Spleen (tissue), 11 donors: Measurements from ENCODE around the gene MYL11. TPM values are rescaled to one million over a fixed set of nuclear protein-coding genes. Genes with fewer than 3 reads are reported as not detected.
A peak's percentile ranks its signal among the peaks of the same experiment; 100 is the strongest.

Experiments used
- DNase-seq: peaks from one replicate; pipeline ENCODE4 v3.0.0-alpha.2; 2020
- H3K27ac ChIP-seq, 8 donors: fragments of 200-600 bp; sonication (generic) in 7 of 8; 1 replicate in 4 of 8; 2 replicates in 4 of 8; pipeline versions ENCODE4 v1.5.0 to v1.8.0; 2016 to 2021; ENCODE audit warnings: inconsistent platforms in 4 of 8, mild to moderate bottlenecking in 4 of 8, moderate library complexity in 1 of 8
- H3K27me3 ChIP-seq, 7 donors: fragments of 200-600 bp; sonication (generic) in 6 of 7; replicated peaks in 1 of 7; 1 replicate in 4 of 7; 2 replicates in 3 of 7; pipeline versions ENCODE4 v1.5.0 to v1.8.0; 2016 to 2021; ENCODE audit warnings: inconsistent platforms in 3 of 7, mild to moderate bottlenecking in 1 of 7
- H3K36me3 ChIP-seq, 6 donors: fragments of 200-600 bp; sonication (generic) in 5 of 6; 1 replicate in 4 of 6; 2 replicates in 2 of 6; pipeline versions ENCODE4 v1.5.0 to v1.8.0; 2016 to 2021; ENCODE audit warnings: inconsistent platforms in 2 of 6
- H3K4me1 ChIP-seq, 6 donors: fragments of 200-600 bp; sonication (generic) in 5 of 6; 1 replicate in 3 of 6; 2 replicates in 3 of 6; pipeline versions ENCODE4 v1.5.0 to v1.8.0; 2016 to 2021; ENCODE audit warnings: inconsistent platforms in 3 of 6
- H3K4me3 ChIP-seq, 8 donors: fragments of 200-600 bp; sonication (generic) in 7 of 8; 1 replicate in 4 of 8; 2 replicates in 4 of 8; pipeline versions ENCODE4 v1.5.0 to v1.8.0; 2016 to 2021; ENCODE audit warnings: inconsistent platforms in 4 of 8, mild to moderate bottlenecking in 4 of 8, moderate library complexity in 2 of 8
- H3K9me3 ChIP-seq, 8 donors: fragments of 200-600 bp; sonication (generic) in 7 of 8; 1 replicate in 4 of 8; 2 replicates in 4 of 8; pipeline versions ENCODE4 v1.5.0 to v1.8.0; 2016 to 2021; ENCODE audit warnings: inconsistent platforms in 4 of 8
- POLR2A ChIP-seq, 3 donors: fragments of 450-650 bp; IDR thresholded peaks; one replicate each; pipeline ENCODE4 v1.5.1; 2017; ENCODE audit warnings: antibody characterized with exemption in 3 of 3, mild to moderate bottlenecking in 1 of 3
- POLR2AphosphoS5 ChIP-seq, 3 donors: sonication (generic); formaldehyde crosslinking; IDR thresholded peaks; one replicate each; pipeline ENCODE4 v1.5.1; 2017; ENCODE audit warnings: antibody characterized with exemption in 3 of 3
- WGBS, 5 donors: extraction: QIAGEN DNeasy Blood & Tissue Kit in 3 of 5; methylation state at CpG; one replicate each; pipeline versions ENCODE4 v1.1.5 to v1.1.7; 2013 to 2018; 5-methylcytosine and 5-hydroxymethylcytosine counted together
- intact Hi-C: fragments of 100-400 bp; cut with DNase I; formaldehyde crosslinking; loops from one replicate; pipeline ENCODE4 v1.15.0; 2023; ENCODE audit warnings: low total_unique reads
- polyA plus RNA-seq, 3 donors: library from polyadenylated mRNA; stranded (reverse); fragments of 200-250 nt; gene quantifications; one replicate each; pipeline ENCODE4 v1.2.1, GENCODE V29; 2013
- total RNA-seq, 7 donors: library from RNA; depleted of rRNA in 3 of 7; stranded (reverse); fragments of >200 nt in 3 of 7; fragmentation: NEBNext Ultra II Directional in 4 of 7; extraction: Animal tissue kit (Norgen Biotek cat#: 25700) in 4 of 7; gene quantifications; one replicate each; pipeline versions ENCODE4 v1.1.0 to v1.2.1, GENCODE V29; 2016 to 2021
- TF ChIP-seq, protein P1 (sequence below), 11 experiments: fragments of 200-600 bp in 7 of 11; fragments of 450-650 bp in 4 of 11; sonication (generic) in 4 of 11; IDR thresholded peaks in 8 of 11; conservative IDR thresholded peaks in 3 of 11; 1 replicate in 7 of 11; 2 replicates in 4 of 11; pipeline versions ENCODE4 v1.4.0 to v1.8.0; 2016 to 2021; ENCODE audit warnings: antibody characterized with exemption in 11 of 11, inconsistent platforms in 4 of 11, mild to moderate bottlenecking in 1 of 11
- donor health status: healthy with polysubstance abuse.
- donor health status: DM: no; HTN: no; CAD: no; lungs with moderate emphysema.
- donor health status: DM: no; HTN: no; CAD: no.
- donor health status: Bipolar disorder and iron deficiency.
- donor health status: healthy.
- donor health status: DM: no; HTN: no; CAD: no.
- donor health status: DM: yes; HTN: yes; CAD: no.

Gene MYL11
- total and polyA plus RNA-seq, 10 donors: 1.4 to 4.3 (median 2.8) TPM; not detected in 6

DNA sequence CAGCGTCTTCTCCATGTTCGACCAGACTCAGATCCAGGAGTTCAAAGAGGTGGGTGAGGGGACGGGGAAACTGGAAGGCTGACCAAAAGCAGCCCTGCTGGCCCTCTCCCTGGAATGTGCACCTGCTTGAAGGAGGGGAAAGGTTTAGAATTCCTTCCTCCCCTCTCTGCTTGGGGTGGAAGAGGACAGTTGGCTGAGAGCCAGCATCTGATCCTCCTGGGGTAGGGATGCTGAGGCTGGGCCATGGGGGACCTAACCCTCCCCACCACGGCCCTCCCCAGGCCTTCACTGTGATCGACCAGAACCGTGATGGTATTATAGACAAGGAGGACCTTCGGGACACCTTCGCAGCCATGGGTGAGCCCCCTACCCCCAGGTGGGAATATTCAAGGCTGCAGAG is 1.3 kb downstream of the MYL11 start:
- H3K4me1 ChIP-seq: peaks cover 12 to 59% (median 36%) of the 10 kb centered on the region in 6 donors
- DNase-seq: no peak
- no peak overlapping the region for H3K4me3 ChIP-seq
- WGBS, 5 donors: 92 to 98% (median 95%) methylated on average over 6 to 8 of the region's 8 CpGs
- no peaks in the 10 kb centered on the region for H3K27me3 ChIP-seq
- no peaks in the 10 kb centered on the region for H3K9me3 ChIP-seq
- peak overlapping the region in 2 of 8 donors; percentile 99 to 100 for H3K27ac ChIP-seq
- TF ChIP-seq POLR2A (IDR thresholded peaks at IDR 0.05) (no peak), POLR2AphosphoS5 (IDR thresholded peaks at IDR 0.05) (no peak)
- TF ChIP-seq, protein P1, sequence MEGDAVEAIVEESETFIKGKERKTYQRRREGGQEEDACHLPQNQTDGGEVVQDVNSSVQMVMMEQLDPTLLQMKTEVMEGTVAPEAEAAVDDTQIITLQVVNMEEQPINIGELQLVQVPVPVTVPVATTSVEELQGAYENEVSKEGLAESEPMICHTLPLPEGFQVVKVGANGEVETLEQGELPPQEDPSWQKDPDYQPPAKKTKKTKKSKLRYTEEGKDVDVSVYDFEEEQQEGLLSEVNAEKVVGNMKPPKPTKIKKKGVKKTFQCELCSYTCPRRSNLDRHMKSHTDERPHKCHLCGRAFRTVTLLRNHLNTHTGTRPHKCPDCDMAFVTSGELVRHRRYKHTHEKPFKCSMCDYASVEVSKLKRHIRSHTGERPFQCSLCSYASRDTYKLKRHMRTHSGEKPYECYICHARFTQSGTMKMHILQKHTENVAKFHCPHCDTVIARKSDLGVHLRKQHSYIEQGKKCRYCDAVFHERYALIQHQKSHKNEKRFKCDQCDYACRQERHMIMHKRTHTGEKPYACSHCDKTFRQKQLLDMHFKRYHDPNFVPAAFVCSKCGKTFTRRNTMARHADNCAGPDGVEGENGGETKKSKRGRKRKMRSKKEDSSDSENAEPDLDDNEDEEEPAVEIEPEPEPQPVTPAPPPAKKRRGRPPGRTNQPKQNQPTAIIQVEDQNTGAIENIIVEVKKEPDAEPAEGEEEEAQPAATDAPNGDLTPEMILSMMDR (IDR thresholded peaks at IDR 0.05 in 8 of 11, conservative IDR thresholded peaks at IDR 0.05 in 3 of 11): no peak
- intact Hi-C loops: no loop called here
- peaks cover 0 to 11% (median 0%) of the 10 kb centered on the region in 6 donors for H3K36me3 ChIP-seq

DNA sequence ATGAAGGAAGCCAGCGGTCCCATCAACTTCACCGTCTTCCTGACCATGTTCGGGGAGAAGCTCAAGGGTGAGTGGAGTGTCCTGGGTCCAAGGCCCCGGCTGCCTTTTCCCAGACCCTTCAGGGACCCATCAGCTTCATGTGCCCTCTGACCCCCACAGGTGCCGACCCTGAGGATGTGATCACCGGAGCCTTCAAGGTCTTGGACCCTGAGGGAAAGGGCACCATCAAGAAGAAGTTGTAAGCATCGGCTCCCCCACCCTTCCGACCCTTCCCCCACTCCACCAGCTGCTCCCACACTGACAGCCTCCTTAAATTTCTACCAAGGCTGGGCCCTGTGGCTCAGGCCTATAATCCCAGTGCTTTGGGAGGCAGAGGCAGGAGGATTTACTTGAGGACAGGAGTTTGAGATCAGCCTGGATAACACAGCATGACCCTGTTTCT is 1.9 kb downstream of the MYL11 start:
- H3K4me3 ChIP-seq: no peak overlapping the region
- no peaks in the 10 kb centered on the region for H3K27me3 ChIP-seq
- peaks cover 0 to 11% (median 0%) of the 10 kb centered on the region in 6 donors for H3K36me3 ChIP-seq
- intact Hi-C loops: no loop called here
- H3K4me1 ChIP-seq: peaks cover 18 to 60% (median 38%) of the 10 kb centered on the region in 6 donors
- H3K27ac ChIP-seq: peak overlapping the region in 7 of 8 donors; percentile 99 to 100 (median 100)
- DNase-seq: no peak
- WGBS, 5 donors: 88 to 95% (median 92%) methylated on average over 7 to 8 of the region's 8 CpGs
- TF ChIP-seq POLR2AphosphoS5 (IDR thresholded peaks at IDR 0.05): no peak
- TF ChIP-seq, protein P1 (IDR thresholded peaks at IDR 0.05 in 8 of 11, conservative IDR thresholded peaks at IDR 0.05 in 3 of 11): no peak
- no peak for TF ChIP-seq POLR2A (IDR thresholded peaks at IDR 0.05)
- no peaks in the 10 kb centered on the region for H3K9me3 ChIP-seq

- peak overlapping the region; percentile 99 to 100 (median 100) for H3K27ac ChIP-seq
- H3K36me3 ChIP-seq: peaks cover 0 to 11% (median 0%) of the 10 kb centered on the region in 6 donors
- intact Hi-C loops: no loop called here
- no peak for TF ChIP-seq POLR2A (IDR thresholded peaks at IDR 0.05)
- TF ChIP-seq POLR2AphosphoS5 (IDR thresholded peaks at IDR 0.05): no peak
- TF ChIP-seq, protein P1 (IDR thresholded peaks at IDR 0.05 in 8 of 11, conservative IDR thresholded peaks at IDR 0.05 in 3 of 11): no peak
- no peak for DNase-seq
- peaks cover 22 to 60% (median 39%) of the 10 kb centered on the region in 6 donors for H3K4me1 ChIP-seq
- no peaks in the 10 kb centered on the region for H3K9me3 ChIP-seq
- H3K27me3 ChIP-seq: no peaks in the 10 kb centered on the region
- WGBS, 5 donors: 38 to 46% (median 39%) methylated on average over 26 to 29 of the region's 29 CpGs
- peak overlapping the region; percentile 30 to 87 (median 70) for H3K4me3 ChIP-seq
Observed at GRCh38 chr16:30377050-30377811, 2.6 kb downstream of the MYL11 start.

DNA sequence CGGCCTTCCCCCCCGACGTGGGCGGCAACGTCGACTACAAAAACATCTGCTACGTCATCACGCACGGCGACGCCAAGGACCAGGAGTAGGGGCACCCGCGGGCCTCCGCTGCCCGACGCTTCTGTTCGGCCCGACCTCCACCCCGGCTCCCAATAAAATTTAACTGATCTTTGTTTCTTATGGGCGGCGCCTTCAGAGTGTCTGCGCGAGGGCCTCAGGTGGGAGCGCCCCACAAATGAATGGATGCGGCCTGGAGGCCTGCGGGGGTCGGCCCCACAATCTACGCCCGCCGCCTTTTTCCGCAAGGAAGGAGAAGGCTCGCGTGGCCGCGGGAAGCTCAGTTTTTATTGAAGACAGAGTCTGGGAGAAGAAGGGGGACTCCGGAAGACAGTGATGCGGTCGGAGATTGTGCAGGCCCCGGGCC is 3.2 kb downstream of the MYL11 start:
- Histone ChIP-seq H3K9me3 (no peaks in the 10 kb centered on the region), H3K36me3 (peaks cover 0 to 11% (median 0%) of the 10 kb centered on the region in 6 donors), H3K4me3 (peak overlapping the region; percentile 30 to 87 (median 70)), H3K27me3 (no peaks in the 10 kb centered on the region), H3K4me1 (peaks cover 22 to 66% (median 42%) of the 10 kb centered on the region in 6 donors), H3K27ac (peak overlapping the region; percentile 99 to 100 (median 100))
- peak; percentile 98 for DNase-seq
- 0 to 1% (median 0%) methylated on average over 12 to 39 of the region's 39 CpGs for WGBS, 5 donors
- TF ChIP-seq, protein P1 (IDR thresholded peaks at IDR 0.05 in 8 of 11, conservative IDR thresholded peaks at IDR 0.05 in 3 of 11): no peak
- TF ChIP-seq POLR2A (IDR thresholded peaks at IDR 0.05): peak in 2 of 3 donors; percentile 57
- TF ChIP-seq POLR2AphosphoS5 (IDR thresholded peaks at IDR 0.05): peak; percentile 90 to 94 (median 91)
- intact Hi-C loops: no loop called here
